ENCODE results near the gene SNN.

GRCh38 chr16:11691771-11692170, 23.5 kb downstream of the SNN start:
- TF ChIP-seq CTCF (conservative IDR thresholded peaks at IDR 0.05; ENCODE audit: low read depth, low read length) (no peak), EZH2 (IDR thresholded peaks at IDR 0.05; ENCODE audit: borderline replicate concordance, low read depth, low read length, poor library complexity, severe bottlenecking) (no peak)

Data from A673 (cell line).